Retinal pigment epithelial cell (primary cell): ENCODE results near the gene OR2L8.

Experiments used
- DNase-seq: peaks from one replicate; pipeline ENCODE4 v3.0.0-alpha.2; 2010; ENCODE audit warnings: low read depth
- H3K4me3 ChIP-seq: 2 replicates; pipeline ENCODE4 v1.5.1; 2011; ENCODE audit warnings: mild to moderate bottlenecking, low read length, control low read depth, moderate library complexity
- TF ChIP-seq, protein P1 (sequence below): conservative IDR thresholded peaks from 2 replicates; pipeline ENCODE4 v1.5.1; 2011; ENCODE audit warnings: low read depth, low read length, control low read depth, inconsistent platforms

Gene OR2L8

DNA sequence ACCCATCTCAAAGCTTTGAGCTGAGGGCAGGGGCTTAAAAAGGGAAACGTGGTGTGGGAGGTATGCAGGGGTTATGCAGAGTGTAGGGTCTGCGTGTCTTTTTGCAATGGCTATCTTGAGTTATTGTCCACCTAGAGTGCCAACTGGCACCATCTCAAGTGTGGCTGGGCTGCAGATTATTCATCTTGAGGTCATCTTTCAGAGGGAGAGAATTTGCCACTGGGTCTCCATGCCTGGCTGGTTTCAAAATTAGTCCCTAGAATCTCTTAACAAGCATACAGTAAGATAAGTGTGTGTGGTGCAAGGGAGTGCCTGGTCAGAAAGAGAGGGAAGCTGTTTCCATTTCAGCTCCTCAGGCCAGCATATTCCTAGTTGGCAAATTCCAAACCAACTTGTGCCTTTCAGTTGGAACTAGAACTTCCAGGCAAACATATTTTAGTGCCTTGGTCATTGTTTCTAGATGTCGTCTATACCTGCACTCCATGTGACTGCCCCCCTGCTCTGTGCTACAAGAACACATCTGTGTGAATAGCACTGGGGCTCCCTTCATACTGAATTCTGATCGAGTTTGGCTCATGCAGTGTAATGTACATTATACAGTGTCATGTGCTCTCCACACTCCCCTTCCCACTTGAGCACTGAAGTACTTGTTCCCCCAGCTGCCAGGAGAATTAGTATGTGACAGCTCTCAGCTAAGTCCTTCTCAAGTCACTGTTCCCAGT is 33.6 kb upstream of the OR2L8 start:
- H3K4me3 ChIP-seq = no peak overlapping the region
- TF ChIP-seq, protein P1, sequence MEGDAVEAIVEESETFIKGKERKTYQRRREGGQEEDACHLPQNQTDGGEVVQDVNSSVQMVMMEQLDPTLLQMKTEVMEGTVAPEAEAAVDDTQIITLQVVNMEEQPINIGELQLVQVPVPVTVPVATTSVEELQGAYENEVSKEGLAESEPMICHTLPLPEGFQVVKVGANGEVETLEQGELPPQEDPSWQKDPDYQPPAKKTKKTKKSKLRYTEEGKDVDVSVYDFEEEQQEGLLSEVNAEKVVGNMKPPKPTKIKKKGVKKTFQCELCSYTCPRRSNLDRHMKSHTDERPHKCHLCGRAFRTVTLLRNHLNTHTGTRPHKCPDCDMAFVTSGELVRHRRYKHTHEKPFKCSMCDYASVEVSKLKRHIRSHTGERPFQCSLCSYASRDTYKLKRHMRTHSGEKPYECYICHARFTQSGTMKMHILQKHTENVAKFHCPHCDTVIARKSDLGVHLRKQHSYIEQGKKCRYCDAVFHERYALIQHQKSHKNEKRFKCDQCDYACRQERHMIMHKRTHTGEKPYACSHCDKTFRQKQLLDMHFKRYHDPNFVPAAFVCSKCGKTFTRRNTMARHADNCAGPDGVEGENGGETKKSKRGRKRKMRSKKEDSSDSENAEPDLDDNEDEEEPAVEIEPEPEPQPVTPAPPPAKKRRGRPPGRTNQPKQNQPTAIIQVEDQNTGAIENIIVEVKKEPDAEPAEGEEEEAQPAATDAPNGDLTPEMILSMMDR = no peak
- no peak for DNase-seq

DNA sequence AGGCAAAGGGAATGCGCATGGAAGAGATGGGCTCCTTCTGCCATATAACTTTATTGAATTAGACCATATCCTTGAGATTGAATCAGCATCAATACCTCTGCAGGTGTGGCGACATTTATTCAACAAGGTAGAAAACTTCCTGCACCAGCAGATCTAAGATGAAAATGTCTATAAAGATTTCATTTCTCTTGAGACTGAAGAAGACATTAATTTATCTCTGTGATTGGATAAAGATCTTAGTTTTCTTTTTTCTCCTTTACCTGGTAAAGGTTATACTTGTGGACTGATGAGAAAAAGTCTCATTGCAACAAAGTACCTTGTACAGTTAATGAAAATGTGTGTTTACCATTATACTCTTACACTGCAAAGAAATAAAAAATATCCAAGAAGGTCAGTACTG is 28.7 kb upstream of the OR2L8 start, which contains the start of gene OR2T8:
Gene OR2T8, plus strand, starts transcription at position 301 of the 400 bp plus-strand sequence. CDS start 766 bp downstream, outside the sequence.
- TF ChIP-seq, protein P1 = no peak
- H3K4me3 ChIP-seq = no peak within 1 kb of the TSS
- no peak for DNase-seq

DNA sequence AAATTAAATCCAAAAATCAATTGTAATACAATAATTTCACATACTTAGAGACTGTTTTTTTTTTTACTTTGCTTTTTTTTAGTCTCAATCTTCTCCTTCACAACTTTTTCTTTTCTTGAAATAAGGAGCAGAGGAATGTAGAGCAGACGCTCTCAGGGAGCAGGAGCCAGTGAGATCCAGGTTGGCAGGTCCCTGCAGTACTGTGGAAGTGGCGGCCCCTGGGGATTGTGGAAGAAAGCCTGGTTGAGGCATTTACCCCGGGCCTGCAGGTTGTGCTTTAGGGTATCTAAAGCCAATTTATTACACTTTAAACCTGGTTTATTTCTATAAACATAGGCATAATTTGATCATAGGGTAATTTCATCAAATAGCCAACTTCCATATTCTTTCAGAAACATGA is 24.7 kb upstream of the OR2L8 start:
- TF ChIP-seq, protein P1 = no peak
- no peak overlapping the region for H3K4me3 ChIP-seq
- DNase-seq = no peak

DNA sequence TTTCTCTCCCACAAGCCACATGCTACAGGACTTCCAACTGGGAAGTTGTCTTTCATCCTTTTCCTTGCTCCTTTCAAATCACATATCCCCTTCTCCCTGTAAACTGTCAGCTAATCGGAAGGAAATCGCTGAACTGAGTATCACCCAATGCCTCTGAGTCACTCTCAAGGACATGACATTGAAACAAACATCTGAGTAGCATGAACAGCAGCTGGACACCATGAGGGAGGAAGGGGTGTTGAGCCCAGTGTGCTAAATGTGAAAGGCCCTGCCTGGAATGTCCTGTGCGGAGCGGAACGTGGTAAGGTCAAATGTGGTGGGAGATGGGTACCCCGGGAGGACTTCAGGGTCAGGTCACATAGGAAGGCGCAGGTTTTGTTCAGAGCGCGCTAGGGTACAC is 23.8 kb upstream of the OR2L8 start, which contains the start of gene OR2AJ1:
Gene OR2AJ1, plus strand, starts transcription at position 22 of the 400 bp plus-strand sequence. CDS start 8,880 bp downstream, outside the sequence.
- DNase-seq = no peak
- TF ChIP-seq, protein P1 = no peak
- no peak within 1 kb of the TSS for H3K4me3 ChIP-seq

DNA sequence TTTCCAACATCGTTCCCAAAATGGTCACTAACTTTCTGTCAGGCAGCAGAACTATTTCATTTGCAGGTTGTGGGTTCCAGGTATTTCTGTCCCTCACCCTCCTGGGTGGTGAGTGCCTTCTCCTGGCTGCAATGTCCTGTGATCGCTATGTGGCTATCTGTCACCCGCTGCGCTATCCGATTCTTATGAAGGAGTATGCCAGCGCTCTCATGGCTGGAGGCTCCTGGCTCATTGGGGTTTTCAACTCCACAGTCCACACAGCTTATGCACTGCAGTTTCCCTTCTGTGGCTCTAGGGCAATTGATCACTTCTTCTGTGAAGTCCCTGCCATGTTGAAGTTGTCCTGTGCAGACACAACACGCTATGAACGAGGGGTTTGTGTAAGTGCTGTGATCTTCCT is 14.7 kb upstream of the OR2L8 start:
- DNase-seq = no peak
- TF ChIP-seq, protein P1 = no peak
- H3K4me3 ChIP-seq = no peak overlapping the region

DNA sequence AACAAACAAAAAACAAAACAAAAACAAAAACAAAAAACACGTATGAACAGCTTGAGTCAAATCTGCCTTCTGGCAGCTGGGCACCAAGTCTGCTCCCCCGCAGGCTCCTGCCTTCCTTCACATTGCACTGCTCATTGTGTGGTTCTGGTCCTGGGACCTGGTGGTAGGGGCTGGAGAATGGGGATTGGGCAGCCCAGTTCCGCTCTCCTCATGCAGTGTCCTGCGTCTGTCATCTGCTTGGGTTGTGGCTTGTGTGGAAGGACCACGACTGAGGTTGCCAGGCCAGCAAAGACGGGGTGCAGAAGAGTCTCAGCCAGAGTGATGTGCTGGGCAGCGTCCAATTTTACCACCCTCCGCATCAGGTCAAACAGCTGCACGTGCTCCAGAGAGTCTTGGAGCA is 12.9 kb upstream of the OR2L8 start:
- no peak for DNase-seq
- TF ChIP-seq, protein P1 = no peak
- no peak overlapping the region for H3K4me3 ChIP-seq

DNA sequence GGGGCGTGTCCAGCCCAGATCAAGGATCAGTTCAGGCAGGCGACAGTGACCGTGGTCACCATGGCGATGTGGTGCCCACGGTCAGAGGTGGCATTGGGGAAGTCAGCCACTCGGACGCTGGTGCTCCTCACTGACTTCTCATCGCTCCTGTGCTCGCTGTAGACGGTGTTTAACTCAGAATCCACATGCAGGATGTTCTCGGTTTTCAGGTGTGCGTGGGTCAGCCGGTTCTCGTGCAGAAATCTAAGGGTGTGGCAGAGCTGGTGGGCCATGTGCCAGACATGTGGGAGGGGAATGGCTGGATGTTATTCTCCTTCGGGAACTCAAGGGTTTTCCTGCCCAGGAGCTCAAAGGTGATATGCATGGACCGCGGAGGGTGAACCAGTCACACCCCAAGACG is 12.2 kb upstream of the OR2L8 start:
- TF ChIP-seq, protein P1 = no peak
- DNase-seq = no peak
- H3K4me3 ChIP-seq = no peak overlapping the region
